Measurements from ENCODE around the gene ZNF500.
"Not testable (repeated sequence)": the region's sequence is repeated elsewhere in the genome, so short reads cannot be mapped to it uniquely, and the experiment has no call there.

GRCh38 chr16:4784444-4784987, 17.6 kb upstream of the ZNF500 start:
- TF ChIP-seq CTCF (conservative IDR thresholded peaks at IDR 0.05; ENCODE audit: low read depth, low read length); POLR2A (IDR thresholded peaks at IDR 0.05; ENCODE audit: low read depth, low read length); MXI1 (IDR thresholded peaks at IDR 0.05; ENCODE audit: borderline replicate concordance, low read depth, low read length); RFX5 (IDR thresholded peaks at IDR 0.05; ENCODE audit: low read depth, low read length); SMC3 (IDR thresholded peaks at IDR 0.05; ENCODE audit: low read depth, low read length); CHD1 (IDR thresholded peaks at IDR 0.05; ENCODE audit: low read depth, low read length); FOS (IDR thresholded peaks at IDR 0.05; ENCODE audit: low read depth, low read length); RAD21 (IDR thresholded peaks at IDR 0.05; ENCODE audit: low read length); USF2 (IDR thresholded peaks at IDR 0.05; ENCODE audit: low read depth, low read length); CEBPB (IDR thresholded peaks at IDR 0.05; ENCODE audit: low read depth, low read length); RCOR1 (IDR thresholded peaks at IDR 0.05; ENCODE audit: insufficient replicate concordance, low read length); BHLHE40 (IDR thresholded peaks at IDR 0.05; ENCODE audit: low read depth, low read length): not testable (repeated sequence)
